ENCODE results near the gene FOXP3.

The FOXP3 gene

DNA sequence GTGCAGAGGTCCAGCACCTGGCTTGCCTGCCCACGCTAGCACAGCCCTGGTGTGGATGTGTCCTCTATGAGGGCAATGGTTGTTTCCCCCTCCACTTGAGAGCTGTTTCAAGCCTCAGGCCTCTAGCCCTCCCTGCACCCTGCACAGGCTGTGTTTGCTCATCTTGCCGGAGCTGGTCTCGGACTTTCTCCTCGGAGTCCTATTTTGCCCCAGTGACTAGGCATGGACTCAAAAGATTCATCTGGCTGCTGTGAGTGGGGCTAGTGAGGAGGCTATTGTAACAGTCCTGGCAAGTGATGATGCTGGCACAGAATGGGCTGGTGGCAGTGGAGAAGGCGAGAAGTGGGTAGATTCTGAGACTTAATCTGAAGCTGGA is 5.8 kb downstream of the FOXP3 start:
- no peak for DNase-seq (ENCODE audit: low read depth)
- TF ChIP-seq, protein P1, sequence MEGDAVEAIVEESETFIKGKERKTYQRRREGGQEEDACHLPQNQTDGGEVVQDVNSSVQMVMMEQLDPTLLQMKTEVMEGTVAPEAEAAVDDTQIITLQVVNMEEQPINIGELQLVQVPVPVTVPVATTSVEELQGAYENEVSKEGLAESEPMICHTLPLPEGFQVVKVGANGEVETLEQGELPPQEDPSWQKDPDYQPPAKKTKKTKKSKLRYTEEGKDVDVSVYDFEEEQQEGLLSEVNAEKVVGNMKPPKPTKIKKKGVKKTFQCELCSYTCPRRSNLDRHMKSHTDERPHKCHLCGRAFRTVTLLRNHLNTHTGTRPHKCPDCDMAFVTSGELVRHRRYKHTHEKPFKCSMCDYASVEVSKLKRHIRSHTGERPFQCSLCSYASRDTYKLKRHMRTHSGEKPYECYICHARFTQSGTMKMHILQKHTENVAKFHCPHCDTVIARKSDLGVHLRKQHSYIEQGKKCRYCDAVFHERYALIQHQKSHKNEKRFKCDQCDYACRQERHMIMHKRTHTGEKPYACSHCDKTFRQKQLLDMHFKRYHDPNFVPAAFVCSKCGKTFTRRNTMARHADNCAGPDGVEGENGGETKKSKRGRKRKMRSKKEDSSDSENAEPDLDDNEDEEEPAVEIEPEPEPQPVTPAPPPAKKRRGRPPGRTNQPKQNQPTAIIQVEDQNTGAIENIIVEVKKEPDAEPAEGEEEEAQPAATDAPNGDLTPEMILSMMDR (conservative IDR thresholded peaks at IDR 0.05; ENCODE audit: control insufficient read depth, insufficient read depth, low read depth, low read length) = no peak
- H3K4me3 ChIP-seq (ENCODE audit: control insufficient read depth, low read depth, low read length) = no peak overlapping the region

DNA sequence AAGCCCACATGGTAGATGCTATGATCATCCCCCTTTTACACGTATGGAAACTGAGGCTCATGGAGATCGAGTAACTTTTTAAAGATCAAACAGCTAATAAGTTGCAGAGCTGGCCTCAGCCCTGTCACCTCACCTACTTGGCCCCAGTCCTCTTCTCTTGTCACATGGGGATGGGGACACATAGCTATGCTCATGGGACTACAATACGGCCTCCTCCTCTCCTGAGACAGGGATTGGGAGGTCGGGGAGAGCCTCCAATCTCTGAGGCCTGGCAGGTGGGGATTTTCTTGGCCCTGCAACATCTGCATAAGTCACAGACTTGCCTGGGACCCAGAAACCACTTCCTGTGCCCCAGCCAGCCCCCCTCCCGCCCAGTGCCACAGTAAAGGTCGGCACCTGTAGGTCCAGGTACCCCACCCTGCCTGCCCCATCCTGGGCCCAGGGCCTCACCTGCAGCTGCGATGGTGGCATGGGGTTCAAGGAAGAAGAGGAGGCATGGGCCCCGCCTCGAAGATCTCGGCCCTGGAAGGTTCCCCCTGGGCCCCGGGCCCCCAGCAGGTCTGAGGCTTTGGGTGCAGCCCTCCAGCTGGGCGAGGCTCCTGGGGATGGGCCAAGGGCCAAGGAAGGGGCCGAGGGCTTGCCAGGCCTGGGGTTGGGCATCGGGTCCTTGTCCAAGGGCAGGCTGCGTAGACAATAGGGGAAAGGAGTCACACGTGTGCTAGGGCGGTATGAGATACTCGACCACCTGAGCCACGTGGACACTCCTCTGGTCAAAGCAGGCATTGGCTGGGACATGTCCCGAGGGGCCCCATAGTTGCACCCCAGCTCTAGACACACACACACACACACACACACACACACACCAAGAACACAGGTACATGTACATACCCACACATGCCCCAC is 6.4 kb downstream of the FOXP3 start:
- TF ChIP-seq, protein P1 (conservative IDR thresholded peaks at IDR 0.05; ENCODE audit: control insufficient read depth, insufficient read depth, low read depth, low read length) = no peak
- no peak overlapping the region for H3K4me3 ChIP-seq (ENCODE audit: control insufficient read depth, low read depth, low read length)
- no peak for DNase-seq (ENCODE audit: low read depth)

DNA sequence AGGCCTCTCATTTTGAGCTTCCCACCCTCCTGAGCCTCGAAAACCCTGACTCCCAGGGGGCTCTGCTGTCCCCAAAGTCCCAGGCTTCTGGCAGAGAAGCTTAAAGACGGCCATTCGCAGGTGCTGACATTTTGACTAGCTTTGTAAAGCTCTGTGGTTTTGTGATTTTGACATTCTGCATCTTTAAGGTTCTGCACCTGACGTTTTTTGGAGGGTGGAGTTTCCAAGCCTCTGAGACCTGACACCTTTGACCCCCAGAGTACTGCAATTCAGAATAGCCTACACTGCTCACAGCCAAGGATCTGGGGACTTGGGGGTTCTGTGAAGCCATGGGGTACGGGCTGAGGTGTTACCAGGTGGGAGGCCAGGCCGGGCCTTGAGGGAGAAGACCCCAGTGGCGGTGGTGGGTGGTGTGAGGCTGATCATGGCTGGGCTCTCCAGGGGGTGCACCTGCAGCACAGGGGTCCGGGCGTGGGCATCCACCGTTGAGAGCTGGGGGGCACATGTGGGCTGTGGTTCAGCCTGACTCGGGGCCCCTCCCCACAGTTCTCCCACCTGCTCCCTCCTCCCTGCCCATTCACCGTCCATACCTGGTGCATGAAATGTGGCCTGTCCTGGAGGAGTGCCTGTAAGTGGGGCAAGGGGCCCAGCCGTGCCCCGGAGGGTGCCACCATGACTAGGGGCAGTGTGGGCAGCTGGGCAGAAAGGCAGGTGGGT is 7.3 kb downstream of the FOXP3 start:
- no peak overlapping the region for H3K4me3 ChIP-seq (ENCODE audit: control insufficient read depth, low read depth, low read length)
- no peak for DNase-seq (ENCODE audit: low read depth)
- TF ChIP-seq, protein P1 (conservative IDR thresholded peaks at IDR 0.05; ENCODE audit: control insufficient read depth, insufficient read depth, low read depth, low read length) = no peak

DNA sequence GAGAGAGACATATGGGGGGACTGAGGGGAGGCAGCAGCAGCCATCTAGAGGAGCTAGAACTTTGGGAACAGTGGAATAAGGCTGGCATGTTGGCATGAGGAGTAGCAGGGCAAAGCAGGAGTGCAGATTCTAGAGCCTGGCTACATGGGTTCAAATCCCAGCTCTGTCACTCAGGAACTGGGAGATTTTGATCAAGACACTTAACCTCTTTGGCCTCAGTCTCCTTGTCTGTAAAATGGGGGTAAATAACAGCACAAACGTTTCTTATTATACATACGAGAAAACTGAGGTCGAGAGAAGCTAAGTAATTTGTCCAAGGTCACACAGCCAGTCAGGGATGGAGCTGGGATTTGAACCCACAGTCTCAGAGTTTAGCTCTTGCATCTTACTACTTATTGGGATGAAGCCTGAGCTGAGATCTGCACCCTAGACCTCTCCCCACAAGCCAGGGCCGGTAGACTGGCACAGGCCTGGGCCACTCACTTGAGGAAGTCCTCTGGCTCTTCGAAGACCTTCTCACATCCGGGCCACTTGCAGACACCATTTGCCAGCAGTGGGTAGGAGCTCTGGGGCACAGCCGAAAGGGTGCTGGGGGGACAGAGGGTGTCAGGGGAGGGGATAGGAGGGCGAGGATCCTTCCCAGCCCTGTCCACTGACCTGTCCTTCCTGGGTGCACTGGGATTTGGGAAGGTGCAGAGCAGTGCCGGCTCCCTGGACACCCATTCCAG is 8.1 kb downstream of the FOXP3 start:
- TF ChIP-seq, protein P1 (conservative IDR thresholded peaks at IDR 0.05; ENCODE audit: control insufficient read depth, insufficient read depth, low read depth, low read length) = no peak
- H3K4me3 ChIP-seq (ENCODE audit: control insufficient read depth, low read depth, low read length) = no peak overlapping the region
- DNase-seq (ENCODE audit: low read depth) = no peak

DNA sequence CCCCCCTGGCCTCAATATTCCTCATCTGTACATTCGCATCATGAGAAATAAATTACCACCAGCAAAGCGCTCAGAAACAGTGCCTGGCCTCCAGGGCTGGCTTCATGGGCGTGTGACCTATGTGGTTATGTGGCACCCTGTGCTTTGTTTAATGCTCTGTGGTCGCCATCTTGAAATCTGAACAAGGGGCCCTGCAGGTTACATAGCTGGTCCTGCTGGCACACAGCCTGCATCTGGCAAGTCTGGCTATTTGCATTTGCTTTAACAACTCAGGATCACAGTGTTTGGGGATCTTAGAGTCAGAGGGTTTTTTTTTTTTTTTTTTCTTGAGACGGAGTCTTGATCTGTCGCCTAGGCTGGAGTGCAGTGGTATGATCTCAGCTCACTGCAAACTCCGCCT is 9.9 kb downstream of the FOXP3 start:
- no peak for DNase-seq (ENCODE audit: low read depth)
- H3K4me3 ChIP-seq (ENCODE audit: control insufficient read depth, low read depth, low read length) = no peak overlapping the region
- TF ChIP-seq, protein P1 (conservative IDR thresholded peaks at IDR 0.05; ENCODE audit: control insufficient read depth, insufficient read depth, low read depth, low read length) = no peak

DNA sequence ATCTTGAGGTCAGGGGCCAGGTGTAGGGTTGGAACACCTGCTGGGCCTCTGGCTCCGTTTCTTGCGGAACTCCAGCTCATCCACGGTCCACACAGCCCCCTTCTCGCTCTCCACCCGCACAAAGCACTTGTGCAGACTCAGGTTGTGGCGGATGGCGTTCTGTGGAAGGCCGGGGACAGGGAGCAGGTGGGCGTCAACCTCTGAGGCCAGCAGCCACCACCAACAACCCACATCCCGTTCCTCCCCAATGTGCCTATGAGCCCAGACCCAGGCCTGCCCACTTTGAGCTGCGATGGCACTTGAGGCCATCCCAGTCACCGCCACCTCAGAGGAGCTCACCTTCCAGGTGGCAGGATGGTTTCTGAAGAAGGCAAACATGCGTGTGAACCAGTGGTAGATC is 13.2 kb downstream of the FOXP3 start:
- no peak overlapping the region for H3K4me3 ChIP-seq (ENCODE audit: control insufficient read depth, low read depth, low read length)
- no peak for DNase-seq (ENCODE audit: low read depth)
- TF ChIP-seq, protein P1 (conservative IDR thresholded peaks at IDR 0.05; ENCODE audit: control insufficient read depth, insufficient read depth, low read depth, low read length) = no peak
